Measurements from ENCODE around the gene REST. TPM values are rescaled to one million over a fixed set of nuclear protein-coding genes. Genes with fewer than 3 reads are reported as not detected.

The REST gene
- total RNA-seq, 4 donors from 2014 or later: 24.0 to 37.6 (median 30.1) TPM

DNA sequence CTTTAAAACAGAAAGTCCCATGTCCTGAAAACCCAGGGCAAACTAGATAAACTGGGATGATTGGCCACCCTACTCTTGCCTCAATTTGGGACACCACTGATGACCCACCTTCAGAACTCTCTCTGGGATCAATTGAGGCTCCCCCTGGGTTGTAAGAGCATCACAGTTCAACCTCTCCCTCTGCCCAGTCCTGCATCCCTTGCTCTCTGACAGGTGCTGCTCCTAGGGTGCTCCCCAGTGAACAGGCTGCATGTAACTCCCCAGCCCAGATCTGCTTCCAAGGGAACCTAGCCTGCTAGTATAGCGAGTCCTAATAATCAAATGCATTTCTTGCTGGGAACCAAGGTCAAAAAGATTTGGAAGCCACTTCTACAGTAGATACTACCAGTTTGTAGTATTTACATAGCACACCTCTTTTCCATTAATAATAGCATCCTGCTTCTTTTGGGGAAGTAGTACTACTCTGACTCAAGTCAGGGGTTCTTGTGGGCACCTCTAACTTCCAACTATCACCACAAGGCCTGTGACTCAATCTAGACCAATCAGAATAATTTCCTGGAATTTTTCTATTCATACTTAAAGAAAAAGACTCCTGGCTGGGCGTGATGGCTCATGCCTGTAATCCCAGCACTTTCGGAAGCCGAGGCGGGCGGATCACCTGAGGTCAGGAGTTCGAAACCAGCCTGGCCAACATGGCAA is 44.1 kb upstream of the REST start:
- Histone ChIP-seq H3K36me3 (no peaks in the 10 kb centered on the region), H3K27ac (replicated peaks in 1 of 4) (no peak overlapping the region), H3K4me3 (no peak overlapping the region), H3K27me3 (peaks cover 0 to 5% (median 0%) of the 10 kb centered on the region in 4 donors), H3K9me3 (no peaks in the 10 kb centered on the region), H3K4me1 (no peaks in the 10 kb centered on the region)
- TF ChIP-seq, protein P1, sequence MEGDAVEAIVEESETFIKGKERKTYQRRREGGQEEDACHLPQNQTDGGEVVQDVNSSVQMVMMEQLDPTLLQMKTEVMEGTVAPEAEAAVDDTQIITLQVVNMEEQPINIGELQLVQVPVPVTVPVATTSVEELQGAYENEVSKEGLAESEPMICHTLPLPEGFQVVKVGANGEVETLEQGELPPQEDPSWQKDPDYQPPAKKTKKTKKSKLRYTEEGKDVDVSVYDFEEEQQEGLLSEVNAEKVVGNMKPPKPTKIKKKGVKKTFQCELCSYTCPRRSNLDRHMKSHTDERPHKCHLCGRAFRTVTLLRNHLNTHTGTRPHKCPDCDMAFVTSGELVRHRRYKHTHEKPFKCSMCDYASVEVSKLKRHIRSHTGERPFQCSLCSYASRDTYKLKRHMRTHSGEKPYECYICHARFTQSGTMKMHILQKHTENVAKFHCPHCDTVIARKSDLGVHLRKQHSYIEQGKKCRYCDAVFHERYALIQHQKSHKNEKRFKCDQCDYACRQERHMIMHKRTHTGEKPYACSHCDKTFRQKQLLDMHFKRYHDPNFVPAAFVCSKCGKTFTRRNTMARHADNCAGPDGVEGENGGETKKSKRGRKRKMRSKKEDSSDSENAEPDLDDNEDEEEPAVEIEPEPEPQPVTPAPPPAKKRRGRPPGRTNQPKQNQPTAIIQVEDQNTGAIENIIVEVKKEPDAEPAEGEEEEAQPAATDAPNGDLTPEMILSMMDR (IDR thresholded peaks at IDR 0.05): no peak
- TF ChIP-seq EP300 (IDR thresholded peaks at IDR 0.05) (no peak), POLR2AphosphoS5 (IDR thresholded peaks at IDR 0.05) (no peak), POLR2A (IDR thresholded peaks at IDR 0.05; ENCODE audit: low read depth) (no peak)
- intact Hi-C loops (cut with DNase I): no loop called here
- 83% methylated on average over 7 of the region's 7 CpGs for WGBS
- no peak for DNase-seq (ENCODE audit: extremely low spot score)

DNA sequence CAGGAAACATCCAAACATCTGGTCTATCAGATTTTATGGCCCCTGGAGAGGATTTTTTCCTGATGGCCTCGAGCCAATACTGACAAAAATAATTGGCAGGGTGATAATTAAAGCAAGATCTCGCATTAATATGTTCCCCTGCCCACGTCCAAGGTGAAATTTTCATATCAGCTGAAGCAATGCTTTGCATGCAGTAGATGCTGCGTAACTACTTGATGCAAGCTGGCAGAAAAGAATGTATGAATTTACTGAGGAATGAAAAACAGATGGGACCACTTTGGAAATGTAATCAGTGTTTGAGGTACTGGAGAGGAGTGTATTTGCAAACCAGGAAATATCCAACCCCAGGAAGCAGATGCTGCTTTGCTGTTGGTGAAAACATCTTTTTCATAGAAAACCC is 36.8 kb upstream of the REST start:
- peaks cover 0 to 5% (median 0%) of the 10 kb centered on the region in 4 donors for H3K4me1 ChIP-seq
- H3K4me3 ChIP-seq: no peak overlapping the region
- no peaks in the 10 kb centered on the region for H3K27me3 ChIP-seq
- intact Hi-C loops (cut with DNase I): no loop called here
- no peaks in the 10 kb centered on the region for H3K36me3 ChIP-seq
- no peaks in the 10 kb centered on the region for H3K9me3 ChIP-seq
- no peak for DNase-seq (ENCODE audit: extremely low spot score)
- TF ChIP-seq POLR2AphosphoS5 (IDR thresholded peaks at IDR 0.05): no peak
- TF ChIP-seq POLR2A (IDR thresholded peaks at IDR 0.05; ENCODE audit: low read depth): no peak
- TF ChIP-seq, protein P1 (IDR thresholded peaks at IDR 0.05): no peak
- no peak for TF ChIP-seq EP300 (IDR thresholded peaks at IDR 0.05)
- no peak overlapping the region for H3K27ac ChIP-seq (replicated peaks in 1 of 4)
- WGBS: 36% methylated on average over 4 of the region's 4 CpGs

DNA sequence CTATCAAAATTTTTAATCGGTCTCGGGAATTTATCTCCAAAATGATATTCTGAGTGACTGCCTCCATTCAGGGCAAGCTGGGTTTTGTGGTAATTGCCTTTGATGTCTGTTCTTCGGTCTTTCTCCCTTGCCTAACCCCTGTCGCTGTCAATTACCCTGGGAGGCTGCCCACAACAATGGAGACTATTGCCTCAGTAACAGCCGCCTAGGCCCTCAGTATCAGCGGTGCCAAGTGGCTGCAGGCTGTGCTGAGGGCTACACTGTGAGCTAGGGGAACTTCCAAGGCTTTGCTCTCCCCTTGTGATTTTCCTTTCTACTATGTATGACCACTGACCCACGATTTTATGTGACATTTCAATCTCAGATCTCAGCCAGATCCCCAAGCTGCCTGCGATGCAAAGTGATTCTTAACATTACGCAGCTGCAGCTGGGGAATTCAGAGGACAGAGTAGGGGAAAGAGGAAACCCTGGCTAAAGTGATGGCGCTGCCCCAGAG is 36.3 kb upstream of the REST start:
- peaks cover 0 to 5% (median 0%) of the 10 kb centered on the region in 4 donors for H3K4me1 ChIP-seq
- TF ChIP-seq, protein P1 (IDR thresholded peaks at IDR 0.05): no peak
- TF ChIP-seq POLR2AphosphoS5 (IDR thresholded peaks at IDR 0.05) (no peak), EP300 (IDR thresholded peaks at IDR 0.05) (no peak), POLR2A (IDR thresholded peaks at IDR 0.05; ENCODE audit: low read depth) (no peak)
- no peak overlapping the region for H3K27ac ChIP-seq (replicated peaks in 1 of 4)
- H3K4me3 ChIP-seq: no peak overlapping the region
- H3K27me3 ChIP-seq: no peaks in the 10 kb centered on the region
- no peaks in the 10 kb centered on the region for H3K36me3 ChIP-seq
- no peaks in the 10 kb centered on the region for H3K9me3 ChIP-seq
- 34% methylated on average over 10 of the region's 10 CpGs for WGBS
- DNase-seq (ENCODE audit: extremely low spot score): no peak
- intact Hi-C loops (cut with DNase I): no loop called here

DNA sequence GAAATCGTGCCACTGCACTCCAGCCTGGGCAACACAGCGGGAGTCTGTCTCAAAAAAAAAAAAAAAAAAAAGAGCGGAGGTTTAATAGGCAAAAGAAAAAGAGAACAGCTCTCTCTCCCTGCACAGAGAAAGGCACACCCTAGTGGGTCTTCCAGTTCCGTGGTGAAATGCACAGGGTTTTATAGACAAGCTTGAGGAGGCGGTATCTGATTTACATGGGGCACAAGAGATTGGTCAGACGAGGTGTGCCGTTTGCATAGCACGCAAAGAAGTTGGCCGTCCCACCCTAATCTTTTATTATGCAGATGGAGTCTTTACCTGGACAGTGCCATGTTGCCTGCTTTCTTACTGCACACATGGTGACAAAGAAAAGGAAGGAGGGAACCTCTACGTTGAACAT is 33.5 kb upstream of the REST start:
- Histone ChIP-seq H3K4me1 (peaks cover 0 to 5% (median 0%) of the 10 kb centered on the region in 4 donors), H3K9me3 (no peaks in the 10 kb centered on the region), H3K4me3 (no peak overlapping the region), H3K27ac (replicated peaks in 1 of 4) (no peak overlapping the region), H3K36me3 (no peaks in the 10 kb centered on the region), H3K27me3 (no peaks in the 10 kb centered on the region)
- intact Hi-C loops (cut with DNase I): no loop called here
- DNase-seq (ENCODE audit: extremely low spot score): no peak
- WGBS: 77% methylated on average over 10 of the region's 10 CpGs
- TF ChIP-seq POLR2A (IDR thresholded peaks at IDR 0.05; ENCODE audit: low read depth): no peak
- no peak for TF ChIP-seq POLR2AphosphoS5 (IDR thresholded peaks at IDR 0.05)
- TF ChIP-seq EP300 (IDR thresholded peaks at IDR 0.05): no peak
- TF ChIP-seq, protein P1 (IDR thresholded peaks at IDR 0.05): no peak
